Measurements from ENCODE around the gene SDC1. TPM values are rescaled to one million over a fixed set of nuclear protein-coding genes. Genes with fewer than 3 reads are reported as not detected.
"Not testable (repeated sequence)": the region's sequence is repeated elsewhere in the genome, so short reads cannot be mapped to it uniquely, and the experiment has no call there.

Gene SDC1
- 1,059 TPM for total RNA-seq

GRCh38 chr2:20224716-20225293, at the start of gene SDC1:
Gene SDC1, minus strand, starts transcription at chr2:20225130. Its CDS starts 263 bp downstream, at chr2:20224867.
- peak; percentile 59 for DNase-seq (ENCODE audit: low spot score)

GRCh38 chr2:20273042-20273441, 48.1 kb upstream of the SDC1 start:
- no peak for DNase-seq (ENCODE audit: low spot score)

- DNase-seq (ENCODE audit: low spot score), result not testable (repeated sequence)
Observed at GRCh38 chr2:20268317-20268716, 43.4 kb upstream of the SDC1 start.

GRCh38 chr2:20267529-20267928, 42.6 kb upstream of the SDC1 start:
- DNase-seq (ENCODE audit: low spot score), result no peak

- no peak for DNase-seq (ENCODE audit: low spot score)
Observed at GRCh38 chr2:20264629-20265028, 39.7 kb upstream of the SDC1 start.

- DNase-seq (ENCODE audit: low spot score), result no peak
Observed at GRCh38 chr2:20257411-20257810, 32.5 kb upstream of the SDC1 start.

- no peak for DNase-seq (ENCODE audit: low spot score)
Observed at GRCh38 chr2:20254731-20255130, 29.8 kb upstream of the SDC1 start.

- DNase-seq (ENCODE audit: low spot score), result no peak
Observed at GRCh38 chr2:20250436-20250835, 25.5 kb upstream of the SDC1 start.

GRCh38 chr2:20249170-20249569, 24.2 kb upstream of the SDC1 start:
- no peak for DNase-seq (ENCODE audit: low spot score)

- no peak for DNase-seq (ENCODE audit: low spot score)
Observed at GRCh38 chr2:20247084-20247483, 22.2 kb upstream of the SDC1 start.

- DNase-seq (ENCODE audit: low spot score), result not testable (repeated sequence)
Observed at GRCh38 chr2:20243637-20244036, 18.7 kb upstream of the SDC1 start.

GRCh38 chr2:20242727-20243377, 17.9 kb upstream of the SDC1 start:
- no peak for DNase-seq (ENCODE audit: low spot score)

GRCh38 chr2:20241973-20242726, 17.2 kb upstream of the SDC1 start:
- no peak for DNase-seq (ENCODE audit: low spot score)

- DNase-seq (ENCODE audit: low spot score), result not testable (repeated sequence)
Observed at GRCh38 chr2:20240291-20240690, 15.4 kb upstream of the SDC1 start.

GRCh38 chr2:20236496-20236895, 11.6 kb upstream of the SDC1 start:
- DNase-seq (ENCODE audit: low spot score), result no peak

GRCh38 chr2:20235655-20236305, 10.8 kb upstream of the SDC1 start:
- DNase-seq (ENCODE audit: low spot score), result peak; percentile 73

- not testable (repeated sequence) for DNase-seq (ENCODE audit: low spot score)
Observed at GRCh38 chr2:20234597-20234996, 9.7 kb upstream of the SDC1 start.

GRCh38 chr2:20232837-20233207, 7.9 kb upstream of the SDC1 start:
- DNase-seq (ENCODE audit: low spot score), result no peak

- peak; percentile 92 for DNase-seq (ENCODE audit: low spot score)
Observed at GRCh38 chr2:20231598-20232026, 6.7 kb upstream of the SDC1 start.

- DNase-seq (ENCODE audit: low spot score), result no peak
Observed at GRCh38 chr2:20231159-20231558, 6.2 kb upstream of the SDC1 start.

GRCh38 chr2:20230114-20230425, 5.1 kb upstream of the SDC1 start:
- DNase-seq (ENCODE audit: low spot score), result no peak

- no peak for DNase-seq (ENCODE audit: low spot score)
Observed at GRCh38 chr2:20229322-20230113, 4.6 kb upstream of the SDC1 start.

Data from mucosa of gallbladder (tissue), 1 donor.